Fibroblast of skin of left quadriceps (primary cell): ENCODE data around the gene PARP14.
A peak's percentile ranks its signal among the peaks of the same experiment; 100 is the strongest.
"Not testable (repeated sequence)": the region's sequence is repeated elsewhere in the genome, so short reads cannot be mapped to it uniquely, and the experiment has no call there.

ENCODE experiments used
- DNase-seq, 2 experiments: peaks; one replicate each; pipeline ENCODE4 v3.0.0-alpha.2; 2013; ENCODE audit warnings: low read depth in 2 of 2

Gene PARP14

GRCh38 chr3:122727294-122727693, 46.7 kb downstream of the PARP14 start:
- DNase-seq = no peak

- no peak for DNase-seq
These were observed 47.1 kb downstream of the PARP14 start for GRCh38 chr3:122727766-122728165.

DNA sequence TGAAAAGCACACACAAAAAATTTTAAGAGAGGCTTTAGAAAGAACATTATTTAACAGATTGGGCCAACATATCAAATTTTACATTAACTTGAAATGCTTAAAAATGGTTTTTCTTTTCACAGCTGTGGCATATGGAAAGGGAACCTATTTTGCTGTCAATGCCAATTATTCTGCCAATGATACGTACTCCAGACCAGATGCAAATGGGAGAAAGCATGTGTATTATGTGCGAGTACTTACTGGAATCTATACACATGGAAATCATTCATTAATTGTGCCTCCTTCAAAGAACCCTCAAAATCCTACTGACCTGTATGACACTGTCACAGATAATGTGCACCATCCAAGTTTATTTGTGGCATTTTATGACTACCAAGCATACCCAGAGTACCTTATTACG, 47.5 kb downstream of the PARP14 start:
- no peak for DNase-seq

DNA sequence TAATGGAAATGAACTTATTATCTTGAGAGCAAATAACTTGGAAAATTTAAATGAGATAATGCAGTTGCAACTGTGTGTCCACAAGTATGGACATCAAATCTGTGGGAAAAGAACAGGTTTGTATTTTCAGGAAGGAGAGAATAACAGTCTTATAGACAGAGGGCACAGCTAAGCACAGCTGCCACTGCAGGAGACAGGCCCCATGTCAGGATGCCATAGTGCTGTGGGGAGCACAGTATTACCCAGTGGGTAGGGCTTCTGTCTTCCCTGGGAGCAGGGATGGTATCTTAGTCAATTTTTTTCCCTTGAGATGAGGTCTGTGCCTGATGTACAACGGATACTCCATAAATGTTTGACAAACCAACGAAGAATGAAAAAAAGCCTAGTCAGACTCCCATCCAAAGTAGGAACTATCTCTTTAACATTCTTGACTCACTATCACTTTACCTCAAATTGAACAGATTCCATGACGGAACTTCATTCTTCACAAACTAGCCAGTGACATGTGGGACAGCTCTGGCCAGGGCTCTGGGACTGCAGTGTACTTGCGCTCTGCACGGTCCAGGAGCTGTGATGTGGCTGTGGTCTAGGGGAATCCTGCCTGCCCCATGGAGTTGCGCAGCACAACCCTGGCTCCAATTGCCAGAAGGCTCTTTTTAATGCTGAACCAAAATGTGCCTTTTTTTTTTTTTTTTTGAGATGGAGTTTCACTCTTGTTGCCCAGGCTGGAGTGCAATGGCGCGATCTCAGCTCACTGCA, 48.3 kb downstream of the PARP14 start:
- DNase-seq = no peak

DNA sequence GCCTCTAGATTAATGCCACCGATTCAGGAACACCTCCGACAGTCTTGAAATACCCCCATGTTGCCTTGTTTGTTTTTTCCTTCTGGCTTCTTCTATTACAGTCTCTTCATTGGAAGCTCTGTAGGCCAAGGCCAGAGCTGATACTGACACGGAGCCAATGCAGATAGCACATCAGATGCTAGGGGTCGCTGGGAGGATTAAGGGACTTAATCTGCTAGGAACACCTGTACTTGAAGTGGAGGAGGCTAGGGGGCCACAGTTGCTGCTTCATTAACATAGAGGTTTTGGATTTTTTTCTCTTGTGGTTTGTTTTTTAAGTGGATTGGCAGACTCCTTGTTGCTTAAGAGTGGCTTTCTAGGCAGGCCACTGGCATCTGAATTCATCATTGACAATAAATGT, 49.6 kb downstream of the PARP14 start:
- no peak for DNase-seq

GRCh38 chr3:122732682-122733525, 52.3 kb downstream of the PARP14 start:
- DNase-seq = not testable (repeated sequence)

DNA sequence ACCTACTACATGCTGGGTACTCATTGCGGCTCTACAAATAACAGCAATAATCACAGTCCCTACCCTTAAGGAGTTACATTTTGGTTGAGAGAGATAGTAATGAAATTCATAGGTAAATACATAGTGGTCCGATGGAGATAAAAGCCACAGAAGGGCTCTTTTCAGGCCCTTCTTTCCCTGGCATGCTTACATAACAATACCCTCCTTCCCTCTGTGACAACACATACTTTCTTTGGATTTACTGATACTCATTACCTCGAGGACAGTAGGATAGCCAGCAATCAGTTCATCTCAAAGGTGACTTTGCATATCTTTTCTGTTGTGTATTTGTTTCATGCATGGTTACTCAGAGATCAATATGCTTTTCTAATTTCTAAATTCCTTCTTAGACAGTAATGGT, 58.5 kb downstream of the PARP14 start:
- DNase-seq = no peak

DNA sequence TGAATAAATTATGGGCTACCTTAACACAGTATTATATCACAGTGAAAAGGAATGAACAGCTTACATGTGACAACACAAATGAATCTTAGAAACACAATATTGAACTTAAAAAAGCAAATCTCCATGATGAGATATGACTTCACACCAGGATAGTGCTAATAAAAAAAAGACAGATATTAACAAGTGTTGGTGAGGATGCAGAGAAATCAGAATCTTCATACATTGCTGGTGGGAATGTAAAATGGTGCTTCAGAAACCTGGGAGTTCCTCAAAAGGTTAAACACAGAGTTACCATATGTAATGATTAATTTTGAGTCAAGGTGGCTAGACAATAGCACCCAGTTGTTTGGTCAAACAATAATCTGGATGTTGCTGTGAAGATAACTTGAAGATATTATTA, 61.6 kb downstream of the PARP14 start:
- no peak for DNase-seq

DNA sequence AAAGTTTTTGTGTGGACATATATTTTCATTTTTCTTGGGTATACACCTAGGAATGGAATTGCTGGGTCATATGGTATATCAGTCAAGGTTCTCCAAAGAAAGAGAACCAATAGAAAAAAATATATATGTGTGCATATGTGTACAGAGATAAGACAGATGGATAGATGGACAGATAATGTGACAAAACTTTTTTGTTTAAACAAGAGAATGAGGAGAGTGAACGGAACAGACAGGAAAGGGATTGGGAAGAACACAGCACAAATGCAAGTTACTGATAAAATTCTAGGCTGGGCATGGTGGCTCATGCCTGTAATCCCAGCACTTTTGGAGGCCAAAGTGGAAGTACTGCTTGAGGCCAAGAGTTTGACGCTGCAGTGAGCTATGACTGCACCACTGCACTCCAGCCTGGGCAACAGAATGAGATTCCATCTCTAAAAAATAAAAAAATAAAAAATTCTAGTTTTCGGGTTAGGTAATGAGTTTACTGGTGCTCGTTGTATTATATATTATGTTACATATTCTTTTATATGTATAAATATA, 63.0 kb downstream of the PARP14 start:
- no peak for DNase-seq

- DNase-seq = peak; percentile 21 to 33
These were observed 64.9 kb downstream of the PARP14 start for GRCh38 chr3:122745369-122746021.

DNA sequence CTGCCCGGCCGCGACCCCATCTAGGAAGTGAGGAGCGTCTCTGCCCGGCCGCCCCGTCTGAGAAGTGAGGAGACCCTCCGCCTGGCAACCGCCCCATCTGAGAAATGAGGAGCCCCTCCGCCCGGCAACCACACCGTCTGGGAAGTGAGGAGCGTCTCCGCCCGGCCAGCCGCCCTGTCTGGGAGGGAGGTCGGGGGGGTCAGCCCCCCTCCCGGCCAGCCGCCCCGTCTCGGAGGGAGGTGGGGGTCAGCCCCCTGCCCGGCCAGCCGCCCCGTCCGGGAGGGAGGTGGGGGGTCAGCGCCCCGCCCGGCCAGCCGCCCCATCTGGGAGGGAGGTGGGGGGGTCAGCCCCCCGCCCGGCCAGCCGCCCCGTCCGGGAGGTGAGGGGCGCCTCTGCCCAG, 66.7 kb downstream of the PARP14 start:
- DNase-seq = not testable (repeated sequence)

DNA sequence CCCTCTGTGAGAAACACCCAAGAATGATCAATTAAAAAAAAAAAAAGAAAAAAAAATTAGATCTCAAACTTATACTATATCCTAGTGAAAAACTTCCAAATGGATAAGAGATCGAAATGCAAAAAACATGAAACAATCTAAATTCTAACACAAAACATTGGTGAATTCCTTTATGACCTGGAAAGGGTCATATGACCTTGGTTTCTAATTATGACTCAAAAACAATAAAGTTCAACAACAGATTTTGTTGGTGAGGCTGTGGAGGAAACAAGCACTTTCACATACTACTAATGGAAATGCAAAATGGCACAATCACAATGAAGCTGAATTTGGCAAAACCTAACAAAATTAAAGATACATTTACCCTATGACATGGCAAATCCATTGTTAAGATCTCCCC, 67.7 kb downstream of the PARP14 start:
- DNase-seq = no peak

- DNase-seq = no peak
These were observed 74.3 kb downstream of the PARP14 start for GRCh38 chr3:122754929-122755328.

GRCh38 chr3:122755491-122755890, 74.9 kb downstream of the PARP14 start:
- no peak for DNase-seq

DNA sequence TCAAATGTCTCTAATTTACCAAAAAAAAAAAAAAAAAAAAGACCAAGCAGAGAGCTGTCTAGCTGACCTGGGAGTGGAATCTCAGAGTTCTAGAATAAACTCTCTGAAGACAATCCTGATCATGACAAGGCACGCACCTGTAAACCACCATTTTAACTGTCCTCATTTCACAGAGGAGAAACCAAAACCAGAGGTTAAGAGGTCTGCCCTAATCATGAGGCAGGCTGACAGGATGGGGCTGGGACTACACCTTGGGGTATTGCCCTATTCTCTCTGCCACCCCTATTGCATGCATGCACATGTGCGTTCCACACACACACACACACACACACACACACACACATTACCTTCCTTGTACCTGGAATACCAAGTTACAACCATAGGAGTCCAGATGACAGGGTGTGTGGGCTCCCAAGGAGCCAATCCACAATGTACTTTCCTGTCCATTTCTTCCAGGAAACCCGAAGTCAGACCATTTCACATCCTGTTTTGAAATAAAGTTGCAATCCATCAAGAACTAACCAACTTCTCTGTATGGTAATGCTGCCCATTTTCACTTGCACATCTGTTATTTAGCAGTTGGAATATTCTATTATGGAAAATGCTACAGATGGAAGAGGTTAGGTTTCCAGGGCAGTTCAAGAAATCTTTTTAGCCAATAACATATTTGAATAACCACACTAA, 78.4 kb downstream of the PARP14 start:
- peak; percentile 31 to 33 for DNase-seq

DNA sequence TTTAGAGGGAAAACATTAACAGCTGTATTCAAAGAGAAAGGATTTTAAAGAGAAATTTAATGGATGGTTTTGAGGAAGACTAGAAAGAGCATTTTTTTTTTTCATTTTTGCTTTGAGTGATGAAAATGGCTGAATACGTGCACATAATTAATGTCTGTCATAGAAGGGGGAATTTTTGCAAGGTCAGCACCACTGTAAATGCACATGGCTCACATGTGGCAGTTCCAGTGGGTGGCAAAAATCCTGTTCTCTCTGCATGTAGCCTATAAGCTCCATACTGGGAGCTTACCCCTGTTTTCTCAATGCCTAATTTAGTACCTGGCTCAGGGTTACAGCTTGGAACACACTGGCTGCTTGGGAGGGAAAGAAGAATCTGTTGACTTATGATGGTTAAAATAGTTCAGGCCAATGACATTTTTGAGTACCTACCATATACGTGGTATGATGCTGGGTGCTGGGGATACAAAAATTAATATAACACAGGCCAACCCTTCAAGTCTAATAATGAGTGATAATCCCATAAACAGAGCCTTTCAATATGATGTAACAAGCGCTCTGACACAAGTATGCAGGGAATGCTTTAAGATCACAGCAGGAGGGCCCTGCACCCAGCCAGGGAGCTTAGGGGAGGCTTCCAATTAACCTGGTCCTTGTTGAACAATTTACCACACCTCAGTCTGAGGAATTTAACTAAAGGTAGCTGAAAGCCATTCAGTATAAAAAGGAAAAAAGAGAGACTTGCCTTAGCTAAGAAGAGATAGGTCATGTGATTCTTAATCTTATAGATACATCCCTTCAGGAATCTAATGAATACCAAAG, 80.0 kb downstream of the PARP14 start:
- DNase-seq = no peak

- DNase-seq = no peak
These were observed 85.8 kb downstream of the PARP14 start for GRCh38 chr3:122766430-122766829.

DNA sequence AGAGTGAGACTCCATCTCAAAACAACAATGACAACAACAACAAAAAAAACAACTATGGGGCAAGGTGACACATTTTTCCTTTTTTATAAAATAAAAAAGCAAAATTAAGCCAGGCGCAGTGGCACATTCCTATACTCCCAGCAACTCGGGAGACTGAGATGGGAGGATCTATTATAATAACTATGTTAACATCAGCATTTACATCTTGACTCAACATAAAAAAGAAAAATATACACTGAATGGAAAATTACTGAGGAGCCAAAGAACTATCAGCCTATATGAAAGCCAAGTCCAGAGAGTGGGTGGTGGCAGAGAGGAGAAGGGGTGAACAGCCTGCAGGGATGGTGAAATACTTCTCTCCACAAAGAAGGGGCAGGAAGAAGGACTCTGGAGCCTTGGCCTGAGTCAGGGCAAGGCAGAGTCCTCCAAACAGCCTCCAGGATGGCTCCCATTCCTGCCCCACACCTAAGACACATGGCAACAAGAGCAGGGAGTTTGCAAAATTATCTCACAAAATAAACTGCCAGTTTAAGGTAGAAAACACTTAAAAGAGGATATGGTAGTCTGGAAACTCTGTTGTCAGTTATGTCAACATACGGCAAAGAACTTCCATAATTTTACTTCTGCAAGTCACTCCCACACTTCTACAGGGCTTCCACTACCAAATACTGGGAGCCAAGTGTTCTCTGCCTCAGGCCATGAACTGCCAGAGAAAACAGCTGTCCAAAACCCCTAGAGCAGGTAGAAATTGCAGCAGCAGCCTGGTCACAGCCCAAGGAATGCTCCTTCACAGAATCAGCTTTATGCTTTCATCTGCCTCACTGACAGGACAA, 87.1 kb downstream of the PARP14 start:
- DNase-seq = no peak

DNA sequence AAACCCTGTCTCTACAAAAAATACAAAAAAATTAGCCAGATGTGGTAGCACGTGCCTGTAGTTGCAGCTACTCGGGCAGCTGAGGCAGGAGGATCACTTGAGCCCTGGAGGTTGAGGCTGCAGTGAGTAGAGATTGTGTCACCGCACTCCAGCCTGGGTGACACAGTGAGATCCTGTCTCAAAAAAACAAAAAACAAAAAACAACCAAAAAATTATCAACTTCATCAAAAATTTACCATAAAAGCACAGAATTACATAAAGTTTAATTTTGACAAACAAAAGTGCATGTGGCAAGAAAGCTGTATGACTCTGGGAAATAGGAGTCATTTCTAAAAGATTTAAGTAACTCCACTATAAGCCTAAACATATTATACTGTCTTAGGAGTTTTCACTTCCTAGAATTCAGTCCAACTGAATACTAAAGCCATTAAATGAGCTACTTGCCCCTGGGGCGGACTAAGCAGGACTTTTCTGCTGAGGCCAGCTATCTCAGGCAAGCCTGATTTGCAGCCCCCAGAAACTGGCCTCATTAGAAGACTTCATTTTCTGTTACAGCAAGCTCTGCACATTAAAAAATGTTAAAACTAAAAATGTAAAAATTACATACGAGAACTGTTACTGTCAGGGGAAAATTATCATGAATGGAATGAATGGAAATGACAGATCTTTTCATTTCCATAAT, 90.0 kb downstream of the PARP14 start:
- DNase-seq = no peak
